ENCODE results near the gene FAM168A.

DNA sequence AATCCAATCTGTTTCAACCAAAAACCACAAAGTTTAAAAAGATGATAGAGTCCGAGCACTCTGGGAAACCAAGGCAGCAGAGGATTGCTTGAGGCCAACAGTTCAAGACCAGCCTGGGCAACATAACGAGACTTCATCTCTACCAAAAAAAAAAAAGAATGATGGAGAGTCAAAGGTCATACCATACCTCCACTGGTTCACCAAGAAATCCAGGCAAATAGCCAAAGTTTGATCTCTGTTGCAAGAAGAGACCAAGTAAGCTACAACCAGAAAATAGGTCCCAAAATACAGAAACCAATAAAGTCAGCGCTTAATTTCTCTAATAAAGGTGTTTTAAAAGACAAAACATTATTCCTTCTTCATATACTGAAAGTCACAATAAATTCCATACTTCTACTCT lies 13.1 kb downstream of the FAM168A start:
- no peak for TF ChIP-seq POLR2A (IDR thresholded peaks at IDR 0.05)
- TF ChIP-seq, protein P1, sequence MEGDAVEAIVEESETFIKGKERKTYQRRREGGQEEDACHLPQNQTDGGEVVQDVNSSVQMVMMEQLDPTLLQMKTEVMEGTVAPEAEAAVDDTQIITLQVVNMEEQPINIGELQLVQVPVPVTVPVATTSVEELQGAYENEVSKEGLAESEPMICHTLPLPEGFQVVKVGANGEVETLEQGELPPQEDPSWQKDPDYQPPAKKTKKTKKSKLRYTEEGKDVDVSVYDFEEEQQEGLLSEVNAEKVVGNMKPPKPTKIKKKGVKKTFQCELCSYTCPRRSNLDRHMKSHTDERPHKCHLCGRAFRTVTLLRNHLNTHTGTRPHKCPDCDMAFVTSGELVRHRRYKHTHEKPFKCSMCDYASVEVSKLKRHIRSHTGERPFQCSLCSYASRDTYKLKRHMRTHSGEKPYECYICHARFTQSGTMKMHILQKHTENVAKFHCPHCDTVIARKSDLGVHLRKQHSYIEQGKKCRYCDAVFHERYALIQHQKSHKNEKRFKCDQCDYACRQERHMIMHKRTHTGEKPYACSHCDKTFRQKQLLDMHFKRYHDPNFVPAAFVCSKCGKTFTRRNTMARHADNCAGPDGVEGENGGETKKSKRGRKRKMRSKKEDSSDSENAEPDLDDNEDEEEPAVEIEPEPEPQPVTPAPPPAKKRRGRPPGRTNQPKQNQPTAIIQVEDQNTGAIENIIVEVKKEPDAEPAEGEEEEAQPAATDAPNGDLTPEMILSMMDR (IDR thresholded peaks at IDR 0.05): no peak
